Ishikawa (cell line): ENCODE data around the gene RB1.

Source experiments
- CREB1 ChIP-seq: IDR thresholded peaks from 2 replicates; pipeline ENCODE4 v1.6.1; 2012; ENCODE audit warnings: low read depth
- EGR1 ChIP-seq: IDR thresholded peaks from 2 replicates; pipeline ENCODE4 v1.6.1; 2012
- EP300 ChIP-seq: IDR thresholded peaks from 2 replicates; pipeline ENCODE4 v1.6.1; 2012; ENCODE audit warnings: borderline replicate concordance
- FOXM1 ChIP-seq: IDR thresholded peaks from 2 replicates; pipeline ENCODE4 v1.6.1; 2012; ENCODE audit warnings: low read depth, borderline replicate concordance
- MAX ChIP-seq: IDR thresholded peaks from 2 replicates; pipeline ENCODE4 v1.6.1; 2012
- NFIC ChIP-seq: IDR thresholded peaks from 2 replicates; pipeline ENCODE4 v1.6.1; 2012
- TAF1 ChIP-seq: IDR thresholded peaks from 2 replicates; pipeline ENCODE4 v1.6.1; 2012; ENCODE audit warnings: low read depth, mild to moderate bottlenecking
- TCF12 ChIP-seq: IDR thresholded peaks from 2 replicates; pipeline ENCODE4 v1.6.1; 2012; ENCODE audit warnings: low read depth
- TEAD4 ChIP-seq: IDR thresholded peaks from 2 replicates; pipeline ENCODE4 v1.6.1; 2012
- YY1 ChIP-seq: IDR thresholded peaks from 2 replicates; pipeline ENCODE4 v1.6.1; 2012; ENCODE audit warnings: low read depth

GRCh38 chr13:48528720-48529119, 225.2 kb downstream of the RB1 start:
- TF ChIP-seq EGR1, result no peak
- TF ChIP-seq YY1, result no peak
- no peak for TF ChIP-seq CREB1
- no peak for TF ChIP-seq MAX
- no peak for TF ChIP-seq TCF12
- no peak for TF ChIP-seq EP300
- no peak for TF ChIP-seq TEAD4
- no peak for TF ChIP-seq TAF1
- TF ChIP-seq NFIC, result no peak
- TF ChIP-seq FOXM1, result no peak
